HUES6 (cell line): Measurements from ENCODE around the gene MAD2L1BP.

Experiments
- H3K27ac ChIP-seq: 2 replicates; pipeline ENCODE4 v1.7.0; 2013; ENCODE audit warnings: low read depth, mild to moderate bottlenecking, low read length, inconsistent platforms
- H3K27me3 ChIP-seq: 2 replicates; pipeline ENCODE4 v1.6.1; 2013; ENCODE audit warnings: low read length; ENCODE audit not compliant: control insufficient read depth, insufficient read depth
- H3K36me3 ChIP-seq: 2 replicates; pipeline ENCODE4 v1.6.1; 2013; ENCODE audit warnings: low read length; ENCODE audit not compliant: control insufficient read depth, insufficient read depth
- H3K4me1 ChIP-seq: 2 replicates; pipeline ENCODE4 v1.6.1; 2013; ENCODE audit warnings: low read length; ENCODE audit not compliant: control insufficient read depth, insufficient read depth
- H3K4me3 ChIP-seq: 2 replicates; pipeline ENCODE4 v1.5.1; 2013; ENCODE audit warnings: low read depth, low read length
- H3K9ac ChIP-seq: one replicate; pipeline ENCODE4 v1.6.1; 2013; ENCODE audit warnings: mild to moderate bottlenecking, low read length
- H3K9me3 ChIP-seq: 2 replicates; pipeline ENCODE4 v1.6.1; 2013; ENCODE audit warnings: low read depth, low read length; ENCODE audit not compliant: control insufficient read depth, insufficient read depth

MAD2L1BP gene

GRCh38 chr6:43677759-43678158 lies 42.1 kb downstream of the MAD2L1BP start:
- Histone ChIP-seq H3K4me3 (no peak overlapping the region), H3K36me3 (peaks cover 88% of the 10 kb centered on the region), H3K4me1 (peaks cover 4% of the 10 kb centered on the region; the same call in 1 of the 2 replicates), H3K27ac (no peak overlapping the region), H3K9ac (no peak overlapping the region), H3K27me3 (no peaks in the 10 kb centered on the region), H3K9me3 (no peaks in the 10 kb centered on the region)

- peaks cover 5% of the 10 kb centered on the region; the same call in 1 of the 2 replicates for H3K4me1 ChIP-seq
- peaks cover 85% of the 10 kb centered on the region for H3K36me3 ChIP-seq
- no peak overlapping the region for H3K27ac ChIP-seq
- H3K9ac ChIP-seq = no peak overlapping the region
- H3K9me3 ChIP-seq = no peaks in the 10 kb centered on the region
- no peaks in the 10 kb centered on the region for H3K27me3 ChIP-seq
- H3K4me3 ChIP-seq = no peak overlapping the region
Observed at GRCh38 chr6:43678341-43678740, 42.7 kb downstream of the MAD2L1BP start.

GRCh38 chr6:43679057-43679456 lies 43.4 kb downstream of the MAD2L1BP start:
- Histone ChIP-seq H3K9me3 (no peaks in the 10 kb centered on the region), H3K36me3 (peaks cover 81% of the 10 kb centered on the region), H3K4me3 (no peak overlapping the region), H3K27ac (no peak overlapping the region), H3K9ac (no peak overlapping the region), H3K27me3 (no peaks in the 10 kb centered on the region), H3K4me1 (peaks cover 5% of the 10 kb centered on the region; the same call in 1 of the 2 replicates)

- H3K27me3 ChIP-seq = no peaks in the 10 kb centered on the region
- no peak overlapping the region for H3K4me3 ChIP-seq
- no peaks in the 10 kb centered on the region for H3K9me3 ChIP-seq
- no peak overlapping the region for H3K9ac ChIP-seq
- H3K27ac ChIP-seq = no peak overlapping the region
- H3K4me1 ChIP-seq = peaks cover 5% of the 10 kb centered on the region; the same call in 1 of the 2 replicates
- peaks cover 68% of the 10 kb centered on the region for H3K36me3 ChIP-seq
Observed at GRCh38 chr6:43680308-43681200, 44.9 kb downstream of the MAD2L1BP start.

- Histone ChIP-seq H3K27me3 (no peaks in the 10 kb centered on the region), H3K9me3 (no peaks in the 10 kb centered on the region), H3K4me1 (peaks cover 5% of the 10 kb centered on the region), H3K9ac (no peak overlapping the region), H3K36me3 (peaks cover 61% of the 10 kb centered on the region), H3K4me3 (no peak overlapping the region), H3K27ac (no peak overlapping the region)
Observed at GRCh38 chr6:43681303-43681702, 45.7 kb downstream of the MAD2L1BP start.

- H3K27ac ChIP-seq = no peak overlapping the region
Observed at GRCh38 chr6:43682724-43683429, 47.2 kb downstream of the MAD2L1BP start.

GRCh38 chr6:43683708-43684455 lies 48.2 kb downstream of the MAD2L1BP start:
- Histone ChIP-seq H3K27ac (no peak overlapping the region), H3K9ac (no peak overlapping the region), H3K27me3 (no peaks in the 10 kb centered on the region), H3K4me3 (no peak overlapping the region), H3K36me3 (peaks cover 35% of the 10 kb centered on the region), H3K9me3 (no peaks in the 10 kb centered on the region), H3K4me1 (peaks cover 10% of the 10 kb centered on the region)

More at GRCh38 chr6:43682724-43683429, 47.2 kb downstream of the MAD2L1BP start:
- Histone ChIP-seq H3K9ac (no peak overlapping the region), H3K4me3 (no peak overlapping the region; the same call in 1 of the 2 replicates), H3K36me3 (peaks cover 45% of the 10 kb centered on the region), H3K9me3 (no peaks in the 10 kb centered on the region), H3K4me1 (peaks cover 10% of the 10 kb centered on the region), H3K27me3 (no peaks in the 10 kb centered on the region)

GRCh38 chr6:43687079-43687436 lies 51.4 kb downstream of the MAD2L1BP start:
- peak overlapping the region; percentile 98 for H3K4me3 ChIP-seq
- 0 out of 2 replicates have a peak, but pooled peaks cover 5% of the 10 kb centered on the region for H3K36me3 ChIP-seq
- no peaks in the 10 kb centered on the region for H3K27me3 ChIP-seq
- H3K27ac ChIP-seq = peak overlapping the region; percentile 89
- H3K9ac ChIP-seq = peak overlapping the region; percentile 92
- H3K9me3 ChIP-seq = no peaks in the 10 kb centered on the region
- H3K4me1 ChIP-seq = peaks cover 10% of the 10 kb centered on the region

GRCh38 chr6:43687437-43688347 lies 52.1 kb downstream of the MAD2L1BP start, which contains the start of gene MRPS18A:
Gene MRPS18A, minus strand, starts transcription at chr6:43687791. Its CDS starts 12 bp downstream, at chr6:43687779.
- peak within 1 kb of the TSS; percentile 89 for H3K27ac ChIP-seq
- peak within 1 kb of the TSS; percentile 92 for H3K9ac ChIP-seq
- peak within 1 kb of the TSS; percentile 98 for H3K4me3 ChIP-seq
- peaks cover 6% of the 10 kb centered on the region for H3K4me1 ChIP-seq
- no peaks in the 10 kb centered on the region for H3K9me3 ChIP-seq
- 0 out of 2 replicates have a peak, but pooled peaks cover 5% of the 10 kb centered on the region for H3K36me3 ChIP-seq
- no peaks in the 10 kb centered on the region for H3K27me3 ChIP-seq

GRCh38 chr6:43689421-43689820 lies 53.8 kb downstream of the MAD2L1BP start:
- Histone ChIP-seq H3K9me3 (no peaks in the 10 kb centered on the region), H3K27ac (no peak overlapping the region), H3K4me1 (peaks cover 4% of the 10 kb centered on the region; the same call in 1 of the 2 replicates), H3K36me3 (no peaks in the 10 kb centered on the region), H3K4me3 (no peak overlapping the region), H3K27me3 (no peaks in the 10 kb centered on the region), H3K9ac (no peak overlapping the region)
